ENCODE data around the gene ZNF514.
"Not testable (repeated sequence)": the region's sequence is repeated elsewhere in the genome, so short reads cannot be mapped to it uniquely, and the experiment has no call there.

Gene ZNF514

DNA sequence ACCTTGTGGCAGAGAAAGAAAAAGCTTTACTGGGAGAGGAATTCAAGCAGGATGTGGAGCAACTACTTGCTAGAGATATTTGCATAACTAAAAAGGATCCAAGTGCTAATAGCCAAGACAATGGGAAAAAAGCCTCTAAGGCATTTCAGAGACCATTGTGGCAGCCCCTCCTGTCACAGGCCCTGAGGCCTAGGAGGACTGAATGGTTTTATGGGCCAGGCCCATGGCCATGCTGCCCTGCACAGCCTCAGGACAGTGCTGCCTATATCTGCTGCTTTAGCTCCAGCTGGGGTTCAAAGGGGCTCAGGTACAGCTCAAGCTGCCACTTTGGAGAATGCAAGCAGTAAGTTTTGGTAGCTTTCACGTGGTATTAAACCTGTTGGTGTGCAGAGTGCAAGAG is 20.9 kb downstream of the ZNF514 start:
- DNase-seq = no peak

DNA sequence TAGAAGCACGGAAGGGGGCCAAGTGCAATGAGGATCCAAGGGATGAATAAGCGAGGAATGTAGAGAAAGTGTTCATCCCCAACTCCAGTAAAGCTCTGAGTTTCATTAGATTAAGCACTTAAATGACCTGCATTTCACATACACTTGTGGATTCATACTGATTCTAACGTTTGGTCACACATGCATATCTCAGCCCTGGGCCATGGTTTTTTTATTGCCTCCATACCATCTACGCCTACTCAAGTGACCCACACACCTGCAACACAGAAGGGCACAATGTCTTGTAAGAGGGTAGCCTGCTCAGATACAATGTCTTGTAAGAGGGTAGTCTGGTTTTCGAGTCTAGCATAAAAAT is 37.5 kb downstream of the ZNF514 start:
- no peak for DNase-seq

DNA sequence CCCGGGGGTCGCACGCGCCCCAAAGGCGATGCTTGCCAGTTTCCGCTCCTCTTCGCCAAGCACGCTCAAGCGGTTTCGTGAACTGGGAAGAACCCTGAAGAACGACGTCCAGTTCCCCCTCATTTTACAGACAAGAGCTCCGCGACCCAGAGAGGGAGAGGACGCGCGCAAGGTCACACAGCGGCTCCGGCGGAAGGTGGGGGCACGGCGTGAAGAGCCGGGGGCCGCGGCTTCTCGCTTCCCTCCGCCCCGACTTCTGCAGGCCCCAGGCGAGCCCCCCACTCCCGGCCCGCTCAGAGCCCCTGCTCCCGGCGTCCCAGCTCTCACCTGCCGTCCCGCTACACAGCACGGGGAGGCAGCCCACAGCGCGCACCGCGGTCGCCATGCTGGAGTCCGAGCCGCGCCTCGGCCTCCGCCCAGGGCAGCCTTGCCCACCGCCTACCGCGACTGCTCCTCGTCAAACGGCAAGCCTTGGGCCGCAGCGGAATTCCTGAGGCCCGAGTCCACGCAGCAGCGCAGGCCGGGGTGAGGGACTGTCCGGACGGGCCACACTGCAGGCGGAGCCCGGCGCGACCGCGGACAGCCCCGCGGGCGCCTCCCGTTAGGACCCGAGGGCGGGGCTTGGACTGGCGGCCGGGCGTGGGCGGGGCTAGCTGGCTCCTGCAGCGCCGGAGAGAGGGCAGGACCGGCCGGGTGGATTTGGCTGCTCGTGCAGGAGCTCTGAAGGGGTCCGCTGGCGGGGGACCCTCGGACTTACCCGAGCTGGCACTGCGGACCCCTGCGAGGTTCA is 38.0 kb downstream of the ZNF514 start, which contains the start of gene MRPS5:
MRPS5 (minus strand) TSS at position 402 of the 790 bp plus-strand sequence; CDS start at position 385, 17 bp downstream.
- peak in 55 of 56 donors; percentile 32 to 87 (median 72) for DNase-seq

DNA sequence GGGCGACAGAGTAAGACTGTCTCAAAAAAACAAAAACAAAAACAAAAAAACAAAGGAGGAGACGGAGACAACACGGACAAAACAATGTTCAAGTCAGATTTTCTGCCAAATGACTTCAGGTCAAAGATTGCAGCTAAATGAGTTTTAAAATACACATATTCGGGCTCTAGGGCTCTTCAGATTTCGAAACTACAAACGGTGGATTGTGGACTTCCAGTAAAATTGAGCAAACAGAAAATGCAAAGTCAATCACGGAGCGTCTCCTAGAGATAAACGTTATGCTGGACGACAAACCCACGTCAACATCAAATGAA is 38.6 kb downstream of the ZNF514 start:
- no peak for DNase-seq

DNA sequence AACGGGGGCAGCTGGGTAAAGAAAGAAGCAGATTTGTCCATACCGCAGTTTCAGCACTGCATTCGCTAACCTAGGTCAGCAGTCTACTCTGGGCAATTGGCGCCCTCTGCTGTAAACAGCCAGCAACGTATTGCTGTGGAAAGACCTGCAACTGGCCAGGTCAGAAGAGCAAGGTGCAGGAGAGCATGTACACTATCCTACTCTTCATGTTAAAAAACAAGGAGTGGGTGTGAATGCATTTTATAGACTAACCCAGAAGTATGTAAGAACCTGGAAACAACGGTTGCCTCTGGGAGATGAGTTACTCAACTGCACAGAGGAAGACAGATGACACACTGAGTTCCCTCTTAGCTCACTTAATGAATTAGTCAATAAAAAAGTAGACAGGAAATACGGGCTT is 44.2 kb downstream of the ZNF514 start:
- peak in 46 of 56 donors; percentile 2 to 76 (median 35) for DNase-seq

DNA sequence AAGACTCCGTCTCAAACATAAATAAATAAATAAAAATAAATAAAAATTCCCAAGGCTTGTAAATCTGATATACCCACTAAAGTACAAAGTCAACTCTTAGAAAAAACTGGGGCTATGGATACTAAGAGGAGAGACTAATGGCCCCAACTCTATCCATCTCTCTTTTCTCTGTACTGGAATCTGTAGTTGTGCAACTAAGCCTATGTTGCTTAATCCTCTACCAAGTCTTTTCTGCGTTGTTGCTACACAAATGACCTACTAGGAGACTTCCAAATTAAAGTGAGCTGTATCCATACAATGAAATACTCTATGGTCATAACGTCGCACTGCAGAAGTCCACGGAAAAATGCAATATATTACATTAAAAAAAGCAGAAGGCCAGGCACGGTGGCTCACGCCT is 46.2 kb downstream of the ZNF514 start:
- DNase-seq = no peak

DNA sequence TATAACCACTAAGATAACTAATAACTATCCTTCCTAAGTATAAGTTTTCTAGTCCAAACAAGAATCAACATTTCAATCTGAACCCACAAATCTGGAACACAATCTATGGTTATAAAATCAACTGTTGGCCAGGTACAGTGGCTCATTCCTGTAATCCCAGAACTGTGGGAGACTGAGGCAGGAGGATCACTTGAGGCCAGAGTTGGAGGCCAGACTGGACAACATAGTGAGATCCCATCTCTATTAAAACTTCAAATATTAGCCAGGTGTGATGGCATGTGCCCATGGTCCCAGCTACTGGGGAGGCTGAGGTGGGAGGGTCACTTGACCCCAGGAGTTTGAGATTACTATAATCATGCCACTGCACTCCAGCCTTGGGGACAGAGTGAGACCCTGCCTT is 49.3 kb downstream of the ZNF514 start:
- DNase-seq = no peak

DNA sequence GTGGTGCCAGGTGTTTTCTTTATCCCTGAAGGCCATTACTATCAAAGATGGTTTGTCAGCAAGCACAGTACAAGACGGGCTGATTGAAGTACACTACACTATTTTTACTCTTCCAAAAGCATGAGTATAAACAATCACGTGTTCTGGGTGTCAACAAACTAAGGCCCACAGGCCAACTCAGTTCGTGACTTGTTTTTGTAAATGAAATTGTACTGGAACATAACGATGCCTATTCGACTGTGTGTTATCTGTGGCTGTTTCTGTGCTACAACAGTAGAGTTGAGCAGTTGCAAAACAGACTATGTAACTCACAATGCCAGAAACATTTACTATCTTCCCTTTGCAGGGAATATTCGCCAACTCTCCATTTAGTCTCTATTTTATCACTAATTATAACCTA is 50.4 kb downstream of the ZNF514 start:
- peak in 1 of 56 donors; percentile 0 for DNase-seq

DNA sequence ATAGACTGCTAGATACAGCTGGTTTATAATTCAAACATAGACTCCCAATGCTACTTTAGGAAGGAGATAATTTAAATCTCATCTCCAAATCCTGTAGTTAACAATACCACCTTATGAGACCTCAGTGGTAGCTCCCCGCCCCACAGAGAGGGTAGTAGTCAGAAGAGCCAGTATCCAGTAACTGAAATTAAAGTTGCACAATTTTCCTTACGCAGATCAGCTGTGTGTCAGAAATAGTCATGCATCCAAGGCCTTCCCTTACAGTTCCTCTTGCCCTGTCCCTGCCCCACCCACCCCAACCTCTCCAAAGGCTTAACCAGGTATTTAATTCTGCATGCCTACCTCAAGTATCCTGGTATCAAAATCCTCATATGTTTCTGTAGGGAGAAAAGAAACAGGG is 53.6 kb downstream of the ZNF514 start:
- DNase-seq = no peak

DNA sequence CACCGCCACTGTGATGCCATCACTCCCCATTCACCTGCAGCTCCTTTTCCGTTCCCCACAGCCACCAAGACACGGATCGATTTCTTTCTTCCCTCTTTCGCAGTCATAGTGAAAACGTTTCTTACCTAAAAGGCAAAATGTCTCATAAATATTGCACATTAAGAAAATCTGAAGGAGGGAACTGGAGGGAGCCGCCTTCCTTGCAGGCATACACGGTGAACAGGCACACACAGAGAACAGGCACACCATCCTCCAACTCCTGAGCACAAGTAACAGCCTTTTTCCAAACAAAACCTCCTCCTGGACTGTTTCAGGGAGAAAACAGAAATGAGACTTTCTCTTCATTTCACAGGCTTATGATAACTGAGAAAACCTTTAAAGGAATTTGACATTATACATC is 55.0 kb downstream of the ZNF514 start:
- DNase-seq = no peak

DNA sequence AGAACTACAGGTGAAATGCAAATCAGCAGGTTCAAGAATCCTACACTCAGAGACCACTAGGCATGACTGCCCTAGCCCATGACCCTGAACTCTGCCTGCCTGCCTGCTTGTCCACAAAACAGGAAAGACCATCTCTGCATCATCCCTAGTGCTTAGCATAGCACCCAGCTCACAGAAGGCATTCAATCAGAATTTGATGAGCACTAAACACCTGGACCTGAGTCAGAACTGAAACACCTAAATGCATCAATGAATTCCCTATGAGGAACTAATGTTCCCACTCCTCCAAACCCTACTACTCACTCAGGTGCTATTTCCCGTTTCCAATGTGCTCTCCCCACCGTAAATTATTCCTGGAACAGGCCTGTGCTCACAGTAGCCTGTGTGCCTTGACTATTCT is 59.7 kb downstream of the ZNF514 start:
- DNase-seq = no peak

DNA sequence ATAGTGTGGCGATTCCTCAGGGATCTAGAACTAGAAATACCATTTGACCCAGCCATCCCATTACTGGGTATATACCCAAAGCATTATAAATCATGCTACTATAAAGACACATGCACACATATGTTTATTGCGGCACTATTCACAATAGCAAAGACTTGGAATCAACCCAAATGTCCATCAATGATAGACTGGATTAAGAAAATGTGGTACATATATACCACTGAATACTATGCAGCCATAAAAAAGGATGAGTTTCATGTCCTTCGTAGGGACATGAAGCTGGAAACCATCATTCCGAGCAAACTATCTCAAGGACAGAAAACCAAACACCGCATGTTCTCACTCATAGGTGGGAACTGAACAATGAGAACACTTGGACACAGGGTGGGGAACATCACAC is 61.4 kb downstream of the ZNF514 start:
- DNase-seq = not testable (repeated sequence)
